Cerebellar nuclear complex (tissue), 1 donor: ENCODE measurements around the gene ZNF569.
"Not testable (repeated sequence)": the region's sequence is repeated elsewhere in the genome, so short reads cannot be mapped to it uniquely, and the experiment has no call there.

ENCODE experiments used
- DNase-seq, 2 experiments: peaks; one replicate each; lab custom pipeline; 2025; lab: John Stamatoyannopoulos, UW

ZNF569 gene

GRCh38 chr19:37401078-37401477, 66.2 kb downstream of the ZNF569 start:
- DNase-seq = no peak

- DNase-seq = not testable (repeated sequence)
These were observed 75.8 kb downstream of the ZNF569 start for GRCh38 chr19:37391399-37391798.

GRCh38 chr19:37389234-37389633, 78.0 kb downstream of the ZNF569 start:
- no peak for DNase-seq

DNA sequence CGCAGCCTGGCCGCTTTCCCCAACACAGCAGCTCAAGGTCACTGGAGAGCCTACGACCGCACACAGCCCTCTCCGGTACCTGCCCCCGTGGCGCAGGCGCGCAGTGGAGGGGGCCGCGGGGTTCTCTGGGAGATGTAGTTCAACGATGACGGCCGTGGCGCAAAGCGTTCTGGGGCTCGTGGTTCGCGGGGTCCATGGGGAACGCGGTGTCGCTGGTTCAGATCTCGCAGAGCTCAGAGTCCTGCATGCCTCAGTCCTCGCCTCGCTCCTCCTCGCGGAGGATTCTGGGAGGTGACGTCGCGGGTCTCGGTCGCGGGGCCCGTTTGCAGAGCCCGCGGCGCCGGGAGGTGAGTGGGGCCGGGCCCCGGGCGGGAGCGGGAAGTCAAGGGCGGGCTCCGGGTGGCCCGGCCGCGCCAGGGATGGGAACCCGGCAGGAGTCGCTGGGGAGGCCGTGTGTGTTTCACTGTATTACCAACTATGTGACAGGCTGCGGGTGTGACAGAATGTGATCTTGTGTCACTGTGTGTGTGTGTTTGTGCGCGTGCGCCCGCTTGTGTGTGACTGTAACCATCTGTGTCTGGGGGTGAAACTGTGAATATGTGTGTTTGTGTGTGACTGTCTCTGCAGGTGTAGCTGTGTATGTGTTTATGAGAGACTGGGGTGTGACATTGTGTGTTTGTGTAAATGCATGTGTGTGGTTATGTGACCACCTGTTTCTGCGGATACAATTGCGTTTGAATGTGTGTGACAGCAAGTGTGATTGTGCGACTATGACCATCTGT, 96.2 kb downstream of the ZNF569 start, which contains the start of gene ZNF527:
TSS of gene ZNF527 (plus strand) at position 220 of the 782 bp plus-strand sequence. CDS start 3,100 bp downstream, outside the sequence.
- DNase-seq = peak; percentile 89 to 92

GRCh38 chr19:37370386-37370879, 96.8 kb downstream of the ZNF569 start:
- not testable (repeated sequence) for DNase-seq

DNA sequence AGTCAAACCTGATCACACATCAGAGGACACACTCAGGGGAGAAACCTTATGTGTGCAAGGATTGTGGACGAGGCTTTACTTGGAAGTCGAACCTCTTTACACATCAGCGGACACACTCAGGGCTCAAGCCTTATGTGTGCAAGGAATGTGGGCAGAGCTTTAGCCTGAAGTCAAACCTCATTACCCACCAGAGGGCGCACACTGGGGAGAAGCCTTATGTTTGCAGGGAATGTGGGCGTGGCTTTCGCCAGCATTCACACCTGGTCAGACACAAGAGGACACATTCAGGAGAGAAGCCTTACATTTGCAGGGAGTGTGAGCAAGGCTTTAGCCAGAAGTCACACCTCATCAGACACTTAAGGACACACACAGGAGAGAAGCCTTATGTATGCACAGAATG, 104.5 kb downstream of the ZNF569 start:
- no peak for DNase-seq

GRCh38 chr19:37361994-37362393, 105.2 kb downstream of the ZNF569 start:
- no peak for DNase-seq
